ENCODE results near the gene FAM110D. TPM values are rescaled to one million over a fixed set of nuclear protein-coding genes. Genes with fewer than 3 reads are reported as not detected.

FAM110D gene
- total RNA-seq, 1 experiment from 2014 or later, result 0.46 TPM

DNA sequence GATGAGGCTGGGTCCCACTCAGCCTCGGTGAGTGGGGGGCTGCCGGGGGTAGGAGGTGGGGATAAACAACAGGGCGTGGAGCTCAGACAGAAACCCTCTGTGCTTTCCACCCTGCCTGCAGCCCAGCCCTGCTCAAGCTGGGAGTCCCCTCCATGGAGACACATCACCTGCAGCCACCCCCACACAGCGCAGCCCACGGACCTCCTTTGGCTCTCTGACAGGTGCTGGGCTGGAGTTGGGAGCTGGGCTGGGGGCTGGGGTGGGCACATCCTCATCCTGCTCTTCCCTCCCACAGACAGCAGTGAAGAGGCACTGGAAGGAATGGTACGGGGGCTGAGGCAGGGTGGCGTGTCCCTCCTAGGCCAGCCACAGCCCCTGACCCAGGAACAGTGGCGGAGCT is 29.6 kb downstream of the FAM110D start:
- Histone ChIP-seq H4K91ac (ENCODE audit: insufficient read length, low read depth, low read length) (no peak overlapping the region), H3K79me2 (ENCODE audit: insufficient read depth, low read length) (no peaks in the 10 kb centered on the region), H3T11ph (ENCODE audit: low read length) (no peak overlapping the region), H4K20me1 (ENCODE audit: control insufficient read depth, insufficient read depth, insufficient read length) (no peaks in the 10 kb centered on the region), H3K27ac (ENCODE audit: insufficient read length, low read depth, low read length) (no peak overlapping the region), H3K56ac (ENCODE audit: insufficient read length, low read depth, low read length) (no peak overlapping the region), H2BK5ac (ENCODE audit: insufficient read length, low read length) (no peak overlapping the region), H2AK5ac (ENCODE audit: insufficient read length, low read length) (no peak overlapping the region), H3K4ac (ENCODE audit: low read depth, low read length) (no peak overlapping the region), H2BK20ac (ENCODE audit: low read depth, low read length, poor library complexity, severe bottlenecking) (no peak overlapping the region), H3K4me2 (ENCODE audit: insufficient read depth, insufficient read length, low read length) (no peak overlapping the region), H3K23ac (ENCODE audit: insufficient read length, low read depth, low read length) (no peak overlapping the region), H4K8ac (replicated peaks; ENCODE audit: insufficient read length, low read depth, low read length) (no peak overlapping the region), H3K18ac (ENCODE audit: insufficient read length, low read depth, low read length) (no peak overlapping the region), H3K23me2 (ENCODE audit: insufficient read length, low read depth, low read length, poor library complexity, severe bottlenecking) (no peaks in the 10 kb centered on the region), H3K27me3 (ENCODE audit: insufficient read depth, low read length) (no peaks in the 10 kb centered on the region), H2BK120ac (ENCODE audit: low read depth, low read length, poor library complexity, severe bottlenecking) (no peak overlapping the region), H2BK12ac (ENCODE audit: insufficient read length, low read depth, low read length) (no peak overlapping the region), H3K9ac (ENCODE audit: extremely low read depth, insufficient read length, low read length) (no peak overlapping the region), H2BK15ac (ENCODE audit: low read depth, low read length) (no peak overlapping the region), H3K4me1 (ENCODE audit: insufficient read depth, low read length) (no peaks in the 10 kb centered on the region), H3K79me1 (ENCODE audit: insufficient read depth, low read depth, low read length, poor library complexity, severe bottlenecking) (no peaks in the 10 kb centered on the region), H3K9me3 (ENCODE audit: control insufficient read depth, low read depth, low read length) (no peaks in the 10 kb centered on the region), H4K5ac (ENCODE audit: insufficient read length, low read depth, low read length) (no peak overlapping the region), H3K14ac (ENCODE audit: insufficient read depth, low read length) (no peak overlapping the region), H2AFZ (ENCODE audit: low read length) (no peak overlapping the region)
- DNase-seq, result no peak
- Mint-ChIP-seq H3K27me3 (ENCODE audit: low read depth) (peaks cover 2% of the 10 kb centered on the region; the same call in 1 of the 2 replicates), H3K36me3 (ENCODE audit: insufficient read depth in 1 of 3, low read depth in 3 of 3) (peaks cover 5 to 33% (median 11%) of the 10 kb centered on the region in 3 experiments; a peak in 5 of 7 replicates), H3K4me3 (no peak overlapping the region), H3K9me3 (no peaks in the 10 kb centered on the region), H3K4me1 (peaks cover 13 to 19% of the 10 kb centered on the region in 2 experiments), H3K27ac (no peak overlapping the region)
- TF ChIP-seq, protein P1, sequence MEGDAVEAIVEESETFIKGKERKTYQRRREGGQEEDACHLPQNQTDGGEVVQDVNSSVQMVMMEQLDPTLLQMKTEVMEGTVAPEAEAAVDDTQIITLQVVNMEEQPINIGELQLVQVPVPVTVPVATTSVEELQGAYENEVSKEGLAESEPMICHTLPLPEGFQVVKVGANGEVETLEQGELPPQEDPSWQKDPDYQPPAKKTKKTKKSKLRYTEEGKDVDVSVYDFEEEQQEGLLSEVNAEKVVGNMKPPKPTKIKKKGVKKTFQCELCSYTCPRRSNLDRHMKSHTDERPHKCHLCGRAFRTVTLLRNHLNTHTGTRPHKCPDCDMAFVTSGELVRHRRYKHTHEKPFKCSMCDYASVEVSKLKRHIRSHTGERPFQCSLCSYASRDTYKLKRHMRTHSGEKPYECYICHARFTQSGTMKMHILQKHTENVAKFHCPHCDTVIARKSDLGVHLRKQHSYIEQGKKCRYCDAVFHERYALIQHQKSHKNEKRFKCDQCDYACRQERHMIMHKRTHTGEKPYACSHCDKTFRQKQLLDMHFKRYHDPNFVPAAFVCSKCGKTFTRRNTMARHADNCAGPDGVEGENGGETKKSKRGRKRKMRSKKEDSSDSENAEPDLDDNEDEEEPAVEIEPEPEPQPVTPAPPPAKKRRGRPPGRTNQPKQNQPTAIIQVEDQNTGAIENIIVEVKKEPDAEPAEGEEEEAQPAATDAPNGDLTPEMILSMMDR (conservative IDR thresholded peaks at IDR 0.05), result no peak
- no CpG with 5 or more reads among the region's 8 CpGs for WGBS (ENCODE audit: extremely low coverage, insufficient read length, low lambda C conversion rate)

Data from H9 (cell line).